Vagina (tissue), 2 donors: ENCODE data around the gene WBP11.
"Not testable (repeated sequence)": the region's sequence is repeated elsewhere in the genome, so short reads cannot be mapped to it uniquely, and the experiment has no call there.

Experiments
- POLR2A ChIP-seq, 2 donors: fragments of 450-650 bp; IDR thresholded peaks; one replicate each; pipeline ENCODE4 v1.6.1; 2017; ENCODE audit warnings: antibody characterized with exemption in 2 of 2, mild to moderate bottlenecking in 2 of 2, moderate library complexity in 2 of 2
- TF ChIP-seq, protein P1 (sequence below), 3 experiments: fragments of 450-650 bp in 2 of 3; fragments of 200-600 bp in 1 of 3; sonication (generic) in 1 of 3; IDR thresholded peaks; one replicate each; pipeline ENCODE4 v1.5.1; 2017 to 2019; ENCODE audit warnings: antibody characterized with exemption in 3 of 3, mild to moderate bottlenecking in 2 of 3, moderate library complexity in 2 of 3

DNA sequence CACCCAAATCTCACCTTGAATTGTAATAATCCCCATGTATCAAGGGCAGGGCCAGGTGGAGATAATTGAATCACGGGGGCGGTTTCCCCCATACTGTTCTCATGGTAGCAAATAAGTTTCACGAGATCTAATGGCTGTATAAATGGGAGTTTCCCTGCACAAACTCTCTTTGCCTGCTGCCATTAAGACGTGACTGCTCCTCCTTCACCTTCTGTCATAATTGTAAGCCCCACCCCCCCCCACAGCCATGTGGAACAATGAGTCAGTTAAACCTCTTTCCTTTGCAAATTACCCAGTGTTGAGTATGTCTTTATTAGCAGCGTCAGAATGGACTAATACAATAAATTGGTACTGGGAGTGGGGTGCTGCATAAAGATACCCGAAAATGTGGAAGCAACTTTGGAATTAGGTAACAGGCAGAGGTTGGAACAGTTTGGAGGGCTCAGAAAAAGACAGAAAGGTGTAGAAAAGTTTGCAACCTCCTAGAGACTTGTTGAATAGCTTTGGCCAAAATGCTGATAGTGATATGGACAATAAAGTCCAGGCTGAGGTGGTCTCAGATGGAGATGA lies 43.5 kb downstream of the WBP11 start:
- TF ChIP-seq, protein P1, sequence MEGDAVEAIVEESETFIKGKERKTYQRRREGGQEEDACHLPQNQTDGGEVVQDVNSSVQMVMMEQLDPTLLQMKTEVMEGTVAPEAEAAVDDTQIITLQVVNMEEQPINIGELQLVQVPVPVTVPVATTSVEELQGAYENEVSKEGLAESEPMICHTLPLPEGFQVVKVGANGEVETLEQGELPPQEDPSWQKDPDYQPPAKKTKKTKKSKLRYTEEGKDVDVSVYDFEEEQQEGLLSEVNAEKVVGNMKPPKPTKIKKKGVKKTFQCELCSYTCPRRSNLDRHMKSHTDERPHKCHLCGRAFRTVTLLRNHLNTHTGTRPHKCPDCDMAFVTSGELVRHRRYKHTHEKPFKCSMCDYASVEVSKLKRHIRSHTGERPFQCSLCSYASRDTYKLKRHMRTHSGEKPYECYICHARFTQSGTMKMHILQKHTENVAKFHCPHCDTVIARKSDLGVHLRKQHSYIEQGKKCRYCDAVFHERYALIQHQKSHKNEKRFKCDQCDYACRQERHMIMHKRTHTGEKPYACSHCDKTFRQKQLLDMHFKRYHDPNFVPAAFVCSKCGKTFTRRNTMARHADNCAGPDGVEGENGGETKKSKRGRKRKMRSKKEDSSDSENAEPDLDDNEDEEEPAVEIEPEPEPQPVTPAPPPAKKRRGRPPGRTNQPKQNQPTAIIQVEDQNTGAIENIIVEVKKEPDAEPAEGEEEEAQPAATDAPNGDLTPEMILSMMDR (IDR thresholded peaks at IDR 0.05), result not testable (repeated sequence)
- TF ChIP-seq POLR2A (IDR thresholded peaks at IDR 0.05), result not testable (repeated sequence)
